ENCODE results near the gene TSHR. TPM values are rescaled to one million over a fixed set of nuclear protein-coding genes. Genes with fewer than 3 reads are reported as not detected.
"Not testable (repeated sequence)": the region's sequence is repeated elsewhere in the genome, so short reads cannot be mapped to it uniquely, and the experiment has no call there.

The TSHR gene
- total RNA-seq, 1 experiment from 2014 or later = not detected

DNA sequence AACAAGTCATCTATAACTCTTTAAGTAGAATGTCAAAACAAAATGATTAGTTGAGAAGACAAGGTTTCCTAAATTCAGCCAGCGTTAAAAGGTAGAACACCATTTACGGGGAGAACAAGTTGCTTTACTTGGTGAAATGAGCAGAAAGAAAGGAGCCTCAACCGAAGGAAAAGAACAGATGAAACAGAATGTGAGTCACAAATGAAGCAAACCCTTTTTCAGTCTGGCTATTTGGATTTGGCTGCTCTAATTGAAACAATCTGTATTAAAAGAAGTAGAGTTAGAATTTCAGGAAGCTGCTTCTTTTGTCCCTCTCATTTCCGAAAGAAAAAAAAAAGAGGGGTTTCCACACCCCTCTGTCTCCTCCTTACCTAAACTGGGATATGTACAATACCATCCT, 48.5 kb upstream of the TSHR start:
- no peak overlapping the region for H2BK15ac ChIP-seq (ENCODE audit: low read depth, low read length)
- H3K27ac ChIP-seq (ENCODE audit: insufficient read length, low read depth, low read length) = no peak overlapping the region
- H3K4me2 ChIP-seq (ENCODE audit: insufficient read depth, insufficient read length, low read length) = no peak overlapping the region
- Mint-ChIP-seq H3K4me1 (peaks cover 11% of the 10 kb centered on the region in 2 experiments; a peak in 3 of 4 replicates), H3K9me3 (no peaks in the 10 kb centered on the region), H3K27ac (peak overlapping the region in 2 of 3 experiments; percentile 24 to 56; a peak in 1 of 7 replicates), H3K36me3 (ENCODE audit: insufficient read depth in 1 of 3, low read depth in 3 of 3) (no peaks in the 10 kb centered on the region), H3K27me3 (ENCODE audit: low read depth) (no peaks in the 10 kb centered on the region), H3K4me3 (no peak overlapping the region)
- no peak overlapping the region for H3K14ac ChIP-seq (ENCODE audit: insufficient read depth, low read length)
- H3K9ac ChIP-seq (ENCODE audit: extremely low read depth, insufficient read length, low read length) = no peak overlapping the region
- no peak overlapping the region for H2AFZ ChIP-seq (ENCODE audit: low read length)
- no peak overlapping the region for H2AK5ac ChIP-seq (ENCODE audit: insufficient read length, low read length)
- H3K23ac ChIP-seq (ENCODE audit: insufficient read length, low read depth, low read length) = no peak overlapping the region
- WGBS (ENCODE audit: extremely low coverage, insufficient read length, low lambda C conversion rate) = no CpG with 5 or more reads among the region's 4 CpGs
- no peak overlapping the region for H4K91ac ChIP-seq (ENCODE audit: insufficient read length, low read depth, low read length)
- H3K9me3 ChIP-seq (ENCODE audit: control insufficient read depth, low read depth, low read length) = no peaks in the 10 kb centered on the region
- no peaks in the 10 kb centered on the region for H3K27me3 ChIP-seq (ENCODE audit: insufficient read depth, low read length)
- H4K8ac ChIP-seq (replicated peaks; ENCODE audit: insufficient read length, low read depth, low read length) = no peak overlapping the region
- no peak overlapping the region for H2BK20ac ChIP-seq (ENCODE audit: low read depth, low read length, poor library complexity, severe bottlenecking)
- H4K20me1 ChIP-seq (ENCODE audit: control insufficient read depth, insufficient read depth, insufficient read length) = no peaks in the 10 kb centered on the region
- H3K18ac ChIP-seq (ENCODE audit: insufficient read length, low read depth, low read length) = no peak overlapping the region
- DNase-seq = no peak
- H3K79me1 ChIP-seq (ENCODE audit: insufficient read depth, low read depth, low read length, poor library complexity, severe bottlenecking) = no peaks in the 10 kb centered on the region
- H2BK12ac ChIP-seq (ENCODE audit: insufficient read length, low read depth, low read length) = no peak overlapping the region
- no peaks in the 10 kb centered on the region for H3K23me2 ChIP-seq (ENCODE audit: insufficient read length, low read depth, low read length, poor library complexity, severe bottlenecking)
- no peaks in the 10 kb centered on the region for H3K4me1 ChIP-seq (ENCODE audit: insufficient read depth, low read length)
- no peak overlapping the region for H4K5ac ChIP-seq (ENCODE audit: insufficient read length, low read depth, low read length)
- no peak overlapping the region for H2BK120ac ChIP-seq (ENCODE audit: low read depth, low read length, poor library complexity, severe bottlenecking)
- TF ChIP-seq, protein P1, sequence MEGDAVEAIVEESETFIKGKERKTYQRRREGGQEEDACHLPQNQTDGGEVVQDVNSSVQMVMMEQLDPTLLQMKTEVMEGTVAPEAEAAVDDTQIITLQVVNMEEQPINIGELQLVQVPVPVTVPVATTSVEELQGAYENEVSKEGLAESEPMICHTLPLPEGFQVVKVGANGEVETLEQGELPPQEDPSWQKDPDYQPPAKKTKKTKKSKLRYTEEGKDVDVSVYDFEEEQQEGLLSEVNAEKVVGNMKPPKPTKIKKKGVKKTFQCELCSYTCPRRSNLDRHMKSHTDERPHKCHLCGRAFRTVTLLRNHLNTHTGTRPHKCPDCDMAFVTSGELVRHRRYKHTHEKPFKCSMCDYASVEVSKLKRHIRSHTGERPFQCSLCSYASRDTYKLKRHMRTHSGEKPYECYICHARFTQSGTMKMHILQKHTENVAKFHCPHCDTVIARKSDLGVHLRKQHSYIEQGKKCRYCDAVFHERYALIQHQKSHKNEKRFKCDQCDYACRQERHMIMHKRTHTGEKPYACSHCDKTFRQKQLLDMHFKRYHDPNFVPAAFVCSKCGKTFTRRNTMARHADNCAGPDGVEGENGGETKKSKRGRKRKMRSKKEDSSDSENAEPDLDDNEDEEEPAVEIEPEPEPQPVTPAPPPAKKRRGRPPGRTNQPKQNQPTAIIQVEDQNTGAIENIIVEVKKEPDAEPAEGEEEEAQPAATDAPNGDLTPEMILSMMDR (conservative IDR thresholded peaks at IDR 0.05) = no peak
- no peaks in the 10 kb centered on the region for H3K79me2 ChIP-seq (ENCODE audit: insufficient read depth, low read length)
- no peak overlapping the region for H3K56ac ChIP-seq (ENCODE audit: insufficient read length, low read depth, low read length)
- H3K4ac ChIP-seq (ENCODE audit: low read depth, low read length) = no peak overlapping the region
- H2BK5ac ChIP-seq (ENCODE audit: insufficient read length, low read length) = no peak overlapping the region
- H3T11ph ChIP-seq (ENCODE audit: low read length) = no peak overlapping the region

DNA sequence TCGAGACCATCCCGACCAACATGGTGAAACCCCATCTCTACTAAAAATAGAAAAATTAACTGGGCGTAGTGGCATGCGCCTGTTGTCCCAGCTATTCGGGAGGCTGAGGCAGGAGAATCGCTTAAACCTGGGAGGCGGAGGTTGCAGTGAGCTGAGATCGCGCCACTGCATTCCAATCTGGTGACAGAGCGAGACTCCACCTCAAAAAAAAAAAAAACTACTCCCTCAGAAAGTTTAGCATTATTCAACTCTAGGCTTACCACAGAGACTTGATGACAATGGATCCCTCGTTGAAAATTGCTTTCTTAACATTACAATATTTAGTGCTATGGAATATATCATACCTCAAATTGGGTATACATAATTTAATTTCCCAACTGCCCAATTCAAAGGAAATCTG, 43.4 kb upstream of the TSHR start:
- WGBS (ENCODE audit: extremely low coverage, insufficient read length, low lambda C conversion rate) = no CpG with 5 or more reads among the region's 11 CpGs

More for the DNA sequence above, 43.4 kb upstream of the TSHR start:
- H4K20me1 ChIP-seq (ENCODE audit: control insufficient read depth, insufficient read depth, insufficient read length); H2BK5ac ChIP-seq (ENCODE audit: insufficient read length, low read length); H3K23me2 ChIP-seq (ENCODE audit: insufficient read length, low read depth, low read length, poor library complexity, severe bottlenecking); H3K27me3 Mint-ChIP-seq (ENCODE audit: low read depth); H3K4me1 Mint-ChIP-seq; H3K9ac ChIP-seq (ENCODE audit: extremely low read depth, insufficient read length, low read length); H3K79me1 ChIP-seq (ENCODE audit: insufficient read depth, low read depth, low read length, poor library complexity, severe bottlenecking); H3K14ac ChIP-seq (ENCODE audit: insufficient read depth, low read length); H3K27ac Mint-ChIP-seq; H2BK15ac ChIP-seq (ENCODE audit: low read depth, low read length); H3K23ac ChIP-seq (ENCODE audit: insufficient read length, low read depth, low read length); H3K4me2 ChIP-seq (ENCODE audit: insufficient read depth, insufficient read length, low read length); H2AK5ac ChIP-seq (ENCODE audit: insufficient read length, low read length); H2AFZ ChIP-seq (ENCODE audit: low read length); H4K5ac ChIP-seq (ENCODE audit: insufficient read length, low read depth, low read length); H3K9me3 ChIP-seq (ENCODE audit: control insufficient read depth, low read depth, low read length); H3K4me3 Mint-ChIP-seq; H3K4ac ChIP-seq (ENCODE audit: low read depth, low read length); H2BK12ac ChIP-seq (ENCODE audit: insufficient read length, low read depth, low read length); H4K91ac ChIP-seq (ENCODE audit: insufficient read length, low read depth, low read length); H2BK120ac ChIP-seq (ENCODE audit: low read depth, low read length, poor library complexity, severe bottlenecking); H3T11ph ChIP-seq (ENCODE audit: low read length); H3K18ac ChIP-seq (ENCODE audit: insufficient read length, low read depth, low read length); H3K79me2 ChIP-seq (ENCODE audit: insufficient read depth, low read length); H3K4me1 ChIP-seq (ENCODE audit: insufficient read depth, low read length); H3K27ac ChIP-seq (ENCODE audit: insufficient read length, low read depth, low read length); H3K56ac ChIP-seq (ENCODE audit: insufficient read length, low read depth, low read length); DNase-seq; H4K8ac ChIP-seq (replicated peaks; ENCODE audit: insufficient read length, low read depth, low read length); H3K27me3 ChIP-seq (ENCODE audit: insufficient read depth, low read length); H2BK20ac ChIP-seq (ENCODE audit: low read depth, low read length, poor library complexity, severe bottlenecking); H3K9me3 Mint-ChIP-seq: not testable (repeated sequence)
- peaks cover 0 to 10% (median 10%) of the 10 kb centered on the region in 3 experiments; a peak in 3 of 7 replicates for H3K36me3 Mint-ChIP-seq (ENCODE audit: insufficient read depth in 1 of 3, low read depth in 3 of 3)

Data from H9 (cell line).